SH-SY5Y (cell line): ENCODE data around the gene MAGI2.

Experiments used
- GATA2 ChIP-seq: IDR thresholded peaks from 2 replicates; pipeline ENCODE4 v1.6.1; 2011; ENCODE audit warnings: mild to moderate bottlenecking, low read depth, low read length
- GATA3 ChIP-seq: IDR thresholded peaks from 2 replicates; pipeline ENCODE4 v1.6.1; 2011; ENCODE audit warnings: low read depth, mild to moderate bottlenecking, low read length, moderate library complexity

MAGI2 gene

GRCh38 chr7:78222001-78222751 is 1231.3 kb downstream of the MAGI2 start:
- TF ChIP-seq GATA3 (no peak), GATA2 (no peak)

DNA sequence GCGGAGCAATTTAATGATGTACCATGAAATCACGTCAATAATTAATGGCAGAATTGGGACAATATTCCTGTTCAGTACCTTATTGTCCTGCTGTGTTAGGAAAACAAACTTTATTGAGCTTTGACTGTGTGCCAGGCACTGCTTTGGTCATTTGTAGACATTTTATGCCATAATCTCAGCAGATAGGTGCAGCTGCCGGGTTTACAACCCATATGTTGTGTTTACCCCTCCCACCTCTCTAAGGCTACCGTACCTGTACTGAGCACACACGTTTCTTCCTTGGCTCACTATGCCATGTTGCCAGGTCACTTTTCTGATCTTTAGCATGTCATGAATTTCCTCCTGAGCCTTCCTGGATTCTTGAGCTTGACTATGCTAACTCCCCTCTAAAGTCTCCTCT is 1232.7 kb downstream of the MAGI2 start:
- TF ChIP-seq GATA3 (no peak), GATA2 (no peak)

DNA sequence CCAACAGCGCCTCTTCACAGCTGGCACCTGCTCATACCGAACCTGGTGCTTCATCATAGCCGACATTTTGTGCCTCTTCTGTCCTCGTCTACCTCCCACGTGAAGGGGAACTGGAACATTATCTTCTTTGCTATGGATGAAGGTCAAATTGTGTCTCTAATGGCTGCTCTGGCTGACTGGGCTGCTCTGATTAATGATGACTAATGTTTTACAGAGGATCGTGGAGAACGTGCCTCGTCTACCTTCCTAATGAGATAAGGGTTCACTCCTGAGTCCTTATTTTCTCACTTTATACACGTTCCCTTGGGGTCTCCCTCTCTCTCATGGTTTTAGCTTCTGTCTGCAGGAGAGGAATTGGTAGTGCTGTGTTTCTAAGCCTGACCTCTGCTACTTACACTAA is 1234.6 kb downstream of the MAGI2 start:
- TF ChIP-seq GATA3, result no peak
- TF ChIP-seq GATA2, result no peak

DNA sequence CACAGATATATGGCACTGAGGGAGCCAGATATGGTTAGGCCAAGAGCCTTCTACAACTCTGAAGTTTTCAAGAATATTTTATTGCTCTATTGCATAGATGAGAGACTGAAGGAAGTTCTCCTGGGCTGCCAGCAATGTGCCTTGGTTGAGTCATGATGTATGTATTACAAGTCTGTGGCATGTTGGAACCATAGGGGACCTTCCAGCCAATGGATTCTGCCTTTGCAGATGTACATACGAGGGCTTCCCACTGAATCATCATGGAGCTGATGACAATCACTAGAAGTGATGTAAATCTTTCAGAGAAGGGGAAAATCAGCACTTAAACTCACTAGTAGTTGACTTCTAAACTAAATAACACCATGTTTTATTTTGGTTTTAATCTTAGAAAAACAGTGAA is 1235.4 kb downstream of the MAGI2 start:
- TF ChIP-seq GATA2 (no peak), GATA3 (no peak)

- TF ChIP-seq GATA3 (no peak), GATA2 (no peak)
These were observed 1238.3 kb downstream of the MAGI2 start for GRCh38 chr7:78215199-78215598.

DNA sequence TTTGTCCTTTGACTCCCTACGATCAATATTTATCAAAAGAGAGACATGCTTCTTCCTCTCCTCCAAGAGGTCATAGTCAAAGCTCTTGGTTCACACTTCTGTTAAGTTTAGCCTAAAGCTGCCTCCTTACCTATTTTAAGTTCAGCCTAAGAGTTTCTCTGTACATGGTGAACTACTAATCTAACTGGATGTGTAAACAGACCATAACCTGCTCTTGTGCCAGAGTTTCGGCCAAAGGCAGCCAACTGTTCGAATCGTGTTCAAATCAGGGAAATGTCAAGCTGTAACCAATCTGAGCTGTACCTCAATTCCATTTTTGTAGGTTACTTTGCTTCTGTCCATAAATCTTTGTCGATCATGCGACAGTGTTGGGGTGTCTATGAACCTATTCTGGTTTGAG is 1240.1 kb downstream of the MAGI2 start:
- TF ChIP-seq GATA3 (no peak), GATA2 (no peak)

- TF ChIP-seq GATA2 (no peak), GATA3 (no peak)
These were observed 1240.9 kb downstream of the MAGI2 start for GRCh38 chr7:78212476-78213060.

GRCh38 chr7:78207269-78207668 is 1246.2 kb downstream of the MAGI2 start:
- no peak for TF ChIP-seq GATA3
- no peak for TF ChIP-seq GATA2

- TF ChIP-seq GATA3 (no peak), GATA2 (no peak)
These were observed 1246.7 kb downstream of the MAGI2 start for GRCh38 chr7:78206769-78207168.

GRCh38 chr7:78203042-78203720 is 1250.3 kb downstream of the MAGI2 start:
- no peak for TF ChIP-seq GATA2
- TF ChIP-seq GATA3, result no peak

- TF ChIP-seq GATA3, result no peak
These were observed 1254.7 kb downstream of the MAGI2 start for GRCh38 chr7:78198756-78199155.

GRCh38 chr7:78197447-78197846 is 1256.0 kb downstream of the MAGI2 start:
- TF ChIP-seq GATA2 (no peak), GATA3 (no peak)

- no peak for TF ChIP-seq GATA3
- TF ChIP-seq GATA2, result no peak
These were observed 1258.2 kb downstream of the MAGI2 start for GRCh38 chr7:78195281-78195680.

GRCh38 chr7:78194611-78195010 is 1258.9 kb downstream of the MAGI2 start:
- TF ChIP-seq GATA2 (no peak), GATA3 (no peak)
